ENCODE data around the gene DNAH17. TPM values are rescaled to one million over a fixed set of nuclear protein-coding genes. Genes with fewer than 3 reads are reported as not detected.
A peak's percentile ranks its signal among the peaks of the same experiment; 100 is the strongest.

Gene DNAH17
- total RNA-seq, 1 experiment from 2014 or later: 0.13 TPM

DNA sequence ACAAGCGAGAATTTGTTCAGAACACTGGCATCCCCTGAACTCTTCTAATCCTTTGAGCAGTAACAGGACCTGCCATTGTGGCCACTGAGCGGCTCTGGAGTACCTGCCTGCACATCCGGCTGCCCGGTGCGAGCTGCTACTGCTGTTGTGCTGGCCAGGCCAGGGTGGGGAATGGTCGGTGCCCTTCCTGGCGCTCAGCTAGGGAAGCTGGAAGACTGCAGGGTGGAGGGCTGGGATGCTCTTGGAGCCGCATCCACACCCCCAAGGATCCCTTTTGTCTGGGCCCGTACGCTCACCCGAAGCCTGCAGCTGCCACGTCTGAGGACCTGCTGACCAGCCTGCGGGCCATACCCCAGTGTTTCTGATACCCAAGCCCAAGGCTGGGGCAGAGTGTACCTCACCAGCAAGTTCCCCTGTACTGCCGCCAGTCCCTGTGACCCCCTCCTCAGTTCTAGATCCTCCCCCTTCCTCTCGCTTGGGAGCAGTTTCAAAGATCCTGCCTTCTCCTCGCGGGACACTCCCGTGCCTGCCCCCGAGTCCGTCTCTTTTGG, 149.1 kb downstream of the DNAH17 start:
- Histone ChIP-seq H3K23ac (ENCODE audit: insufficient read length, low read depth, low read length) (no peak overlapping the region), H2BK120ac (ENCODE audit: low read depth, low read length, poor library complexity, severe bottlenecking) (no peak overlapping the region), H2AFZ (ENCODE audit: low read length) (no peak overlapping the region), H3K79me1 (ENCODE audit: insufficient read depth, low read depth, low read length, poor library complexity, severe bottlenecking) (no peaks in the 10 kb centered on the region), H3K4me1 (ENCODE audit: insufficient read depth, low read length) (no peaks in the 10 kb centered on the region; the same call in 1 of the 2 replicates), H4K91ac (ENCODE audit: insufficient read length, low read depth, low read length) (no peak overlapping the region), H3K9ac (ENCODE audit: extremely low read depth, insufficient read length, low read length) (no peak overlapping the region), H4K8ac (replicated peaks; ENCODE audit: insufficient read length, low read depth, low read length) (no peak overlapping the region), H2BK12ac (ENCODE audit: insufficient read length, low read depth, low read length) (no peak overlapping the region), H3K27me3 (ENCODE audit: insufficient read depth, low read length) (no peaks in the 10 kb centered on the region), H2AK5ac (ENCODE audit: insufficient read length, low read length) (no peak overlapping the region), H3K79me2 (ENCODE audit: insufficient read depth, low read length) (no peaks in the 10 kb centered on the region), H3K14ac (ENCODE audit: insufficient read depth, low read length) (no peak overlapping the region), H2BK5ac (ENCODE audit: insufficient read length, low read length) (no peak overlapping the region), H4K5ac (ENCODE audit: insufficient read length, low read depth, low read length) (no peak overlapping the region), H3T11ph (ENCODE audit: low read length) (no peak overlapping the region), H3K27ac (ENCODE audit: insufficient read length, low read depth, low read length) (no peak overlapping the region), H2BK20ac (ENCODE audit: low read depth, low read length, poor library complexity, severe bottlenecking) (no peak overlapping the region), H3K9me3 (ENCODE audit: control insufficient read depth, low read depth, low read length) (no peaks in the 10 kb centered on the region), H3K4ac (ENCODE audit: low read depth, low read length) (no peak overlapping the region), H3K18ac (ENCODE audit: insufficient read length, low read depth, low read length) (no peak overlapping the region), H3K56ac (ENCODE audit: insufficient read length, low read depth, low read length) (no peak overlapping the region), H3K4me2 (ENCODE audit: insufficient read depth, insufficient read length, low read length) (no peak overlapping the region), H4K20me1 (ENCODE audit: control insufficient read depth, insufficient read depth, insufficient read length) (no peaks in the 10 kb centered on the region), H2BK15ac (ENCODE audit: low read depth, low read length) (no peak overlapping the region), H3K23me2 (ENCODE audit: insufficient read length, low read depth, low read length, poor library complexity, severe bottlenecking) (no peaks in the 10 kb centered on the region)
- Mint-ChIP-seq H3K9me3 (no peaks in the 10 kb centered on the region), H3K4me3 (no peak overlapping the region), H3K27me3 (ENCODE audit: low read depth) (no peaks in the 10 kb centered on the region), H3K4me1 (peaks cover 11 to 12% of the 10 kb centered on the region in 2 experiments), H3K36me3 (ENCODE audit: insufficient read depth in 1 of 3, low read depth in 3 of 3) (peaks cover 16 to 38% (median 37%) of the 10 kb centered on the region in 3 experiments; a peak in 6 of 7 replicates), H3K27ac (peak overlapping the region; percentile 64 to 94 (median 84); a peak in 4 of 7 replicates)
- TF ChIP-seq, protein P1, sequence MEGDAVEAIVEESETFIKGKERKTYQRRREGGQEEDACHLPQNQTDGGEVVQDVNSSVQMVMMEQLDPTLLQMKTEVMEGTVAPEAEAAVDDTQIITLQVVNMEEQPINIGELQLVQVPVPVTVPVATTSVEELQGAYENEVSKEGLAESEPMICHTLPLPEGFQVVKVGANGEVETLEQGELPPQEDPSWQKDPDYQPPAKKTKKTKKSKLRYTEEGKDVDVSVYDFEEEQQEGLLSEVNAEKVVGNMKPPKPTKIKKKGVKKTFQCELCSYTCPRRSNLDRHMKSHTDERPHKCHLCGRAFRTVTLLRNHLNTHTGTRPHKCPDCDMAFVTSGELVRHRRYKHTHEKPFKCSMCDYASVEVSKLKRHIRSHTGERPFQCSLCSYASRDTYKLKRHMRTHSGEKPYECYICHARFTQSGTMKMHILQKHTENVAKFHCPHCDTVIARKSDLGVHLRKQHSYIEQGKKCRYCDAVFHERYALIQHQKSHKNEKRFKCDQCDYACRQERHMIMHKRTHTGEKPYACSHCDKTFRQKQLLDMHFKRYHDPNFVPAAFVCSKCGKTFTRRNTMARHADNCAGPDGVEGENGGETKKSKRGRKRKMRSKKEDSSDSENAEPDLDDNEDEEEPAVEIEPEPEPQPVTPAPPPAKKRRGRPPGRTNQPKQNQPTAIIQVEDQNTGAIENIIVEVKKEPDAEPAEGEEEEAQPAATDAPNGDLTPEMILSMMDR (conservative IDR thresholded peaks at IDR 0.05): no peak
- WGBS (ENCODE audit: extremely low coverage, insufficient read length, low lambda C conversion rate): no CpG with 5 or more reads among the region's 20 CpGs
- no peak for DNase-seq

Measured in H9 (cell line).